Suprapubic skin (tissue), 4 donors: ENCODE measurements around the gene GEMIN8. TPM values are rescaled to one million over a fixed set of nuclear protein-coding genes. Genes with fewer than 3 reads are reported as not detected.

Experiments used
- DNase-seq, 2 donors: peaks; one replicate each; pipeline ENCODE4 v3.0.0-alpha.2; 2019; ENCODE audit warnings: low spot score in 2 of 2
- H3K27ac ChIP-seq: fragments of 200-600 bp; sonication (generic); one replicate; pipeline ENCODE4 v1.5.1; 2019
- H3K27me3 ChIP-seq: fragments of 200-600 bp; sonication (generic); one replicate; pipeline ENCODE4 v1.5.1; 2019
- H3K36me3 ChIP-seq: fragments of 200-600 bp; sonication (generic); one replicate; pipeline ENCODE4 v1.5.1; 2019
- H3K4me1 ChIP-seq: fragments of 200-600 bp; sonication (generic); one replicate; pipeline ENCODE4 v1.5.1; 2019
- H3K4me3 ChIP-seq: fragments of 200-600 bp; sonication (generic); one replicate; pipeline ENCODE4 v1.5.1; 2019; ENCODE audit warnings: mild to moderate bottlenecking
- H3K9me3 ChIP-seq: fragments of 200-600 bp; sonication (generic); one replicate; pipeline ENCODE4 v1.5.1; 2019
- EP300 ChIP-seq: sonication (generic); formaldehyde crosslinking; IDR thresholded peaks from one replicate; pipeline ENCODE4 v1.6.1; 2017; ENCODE audit warnings: antibody characterized with exemption
- POLR2A ChIP-seq, 2 donors: fragments of 450-650 bp; IDR thresholded peaks; one replicate each; pipeline ENCODE4 v1.6.1; 2017; ENCODE audit warnings: antibody characterized with exemption in 2 of 2, mild to moderate bottlenecking in 2 of 2, moderate library complexity in 2 of 2
- POLR2AphosphoS5 ChIP-seq, 3 donors: sonication (generic); formaldehyde crosslinking; IDR thresholded peaks; one replicate each; pipeline ENCODE4 v1.6.1; 2017; ENCODE audit warnings: antibody characterized with exemption in 3 of 3
- WGBS: methylation state at CpG from one replicate; pipeline ENCODE4 v1.1.5; 2018; 5-methylcytosine and 5-hydroxymethylcytosine counted together
- total RNA-seq, 4 donors: library from RNA; depleted of rRNA; stranded (reverse); fragments of >200 nt; gene quantifications; one replicate each; pipeline ENCODE4 v1.1.0, GENCODE V29; 2016
- TF ChIP-seq, protein P1 (sequence below), 2 donors: fragments of 200-600 bp in 1 of 2; fragments of 450-650 bp in 1 of 2; sonication (generic) in 1 of 2; IDR thresholded peaks; one replicate each; pipeline ENCODE4 v1.5.1; 2016 to 2019; ENCODE audit warnings: antibody characterized with exemption in 2 of 2, mild to moderate bottlenecking in 1 of 2, moderate library complexity in 1 of 2

GEMIN8 gene
- total RNA-seq, 4 donors from 2014 or later = 19.2 to 36.2 (median 22.3) TPM

DNA sequence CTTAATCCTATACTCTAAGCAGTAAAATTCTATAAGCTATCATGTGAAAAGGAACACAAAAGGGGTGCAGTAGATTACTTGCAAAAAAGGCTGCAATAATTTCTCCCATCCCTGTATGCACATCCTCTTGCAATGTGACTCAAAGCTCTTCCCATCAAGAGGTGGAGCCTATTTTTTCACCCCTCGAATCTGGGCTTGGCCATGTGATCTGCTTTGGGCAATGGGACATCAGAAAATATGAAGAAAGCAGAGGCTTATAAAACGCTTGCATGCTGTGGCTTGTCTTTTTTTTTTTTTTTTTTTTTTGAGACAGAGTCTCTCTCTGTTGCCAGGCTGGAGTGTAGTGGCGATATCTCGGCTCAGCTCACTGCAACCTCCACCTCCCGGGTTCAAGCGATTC lies 33.0 kb downstream of the GEMIN8 start:
- H3K4me3 ChIP-seq = no peak overlapping the region

GRCh38 chrX:13994536-13995080 lies 35.1 kb downstream of the GEMIN8 start:
- H3K4me1 ChIP-seq = no peaks in the 10 kb centered on the region
- no peaks in the 10 kb centered on the region for H3K36me3 ChIP-seq
- WGBS = 92% methylated on average over 3 of the region's 3 CpGs
- no peak overlapping the region for H3K27ac ChIP-seq
- H3K4me3 ChIP-seq = no peak overlapping the region
- TF ChIP-seq POLR2A (IDR thresholded peaks at IDR 0.05) (no peak), EP300 (no peak), POLR2AphosphoS5 (IDR thresholded peaks at IDR 0.05) (no peak)
- TF ChIP-seq, protein P1, sequence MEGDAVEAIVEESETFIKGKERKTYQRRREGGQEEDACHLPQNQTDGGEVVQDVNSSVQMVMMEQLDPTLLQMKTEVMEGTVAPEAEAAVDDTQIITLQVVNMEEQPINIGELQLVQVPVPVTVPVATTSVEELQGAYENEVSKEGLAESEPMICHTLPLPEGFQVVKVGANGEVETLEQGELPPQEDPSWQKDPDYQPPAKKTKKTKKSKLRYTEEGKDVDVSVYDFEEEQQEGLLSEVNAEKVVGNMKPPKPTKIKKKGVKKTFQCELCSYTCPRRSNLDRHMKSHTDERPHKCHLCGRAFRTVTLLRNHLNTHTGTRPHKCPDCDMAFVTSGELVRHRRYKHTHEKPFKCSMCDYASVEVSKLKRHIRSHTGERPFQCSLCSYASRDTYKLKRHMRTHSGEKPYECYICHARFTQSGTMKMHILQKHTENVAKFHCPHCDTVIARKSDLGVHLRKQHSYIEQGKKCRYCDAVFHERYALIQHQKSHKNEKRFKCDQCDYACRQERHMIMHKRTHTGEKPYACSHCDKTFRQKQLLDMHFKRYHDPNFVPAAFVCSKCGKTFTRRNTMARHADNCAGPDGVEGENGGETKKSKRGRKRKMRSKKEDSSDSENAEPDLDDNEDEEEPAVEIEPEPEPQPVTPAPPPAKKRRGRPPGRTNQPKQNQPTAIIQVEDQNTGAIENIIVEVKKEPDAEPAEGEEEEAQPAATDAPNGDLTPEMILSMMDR (IDR thresholded peaks at IDR 0.05) = no peak
- DNase-seq = no peak
- no peaks in the 10 kb centered on the region for H3K27me3 ChIP-seq
- no peaks in the 10 kb centered on the region for H3K9me3 ChIP-seq

More for the DNA sequence above, 33.0 kb downstream of the GEMIN8 start:
- TF ChIP-seq POLR2A (IDR thresholded peaks at IDR 0.05) (no peak), EP300 (no peak)
- no peak for DNase-seq
- Histone ChIP-seq H3K36me3 (no peaks in the 10 kb centered on the region), H3K27ac (no peak overlapping the region), H3K27me3 (no peaks in the 10 kb centered on the region), H3K4me1 (no peaks in the 10 kb centered on the region), H3K9me3 (no peaks in the 10 kb centered on the region)
- WGBS = 91% methylated on average over 6 of the region's 6 CpGs

DNA sequence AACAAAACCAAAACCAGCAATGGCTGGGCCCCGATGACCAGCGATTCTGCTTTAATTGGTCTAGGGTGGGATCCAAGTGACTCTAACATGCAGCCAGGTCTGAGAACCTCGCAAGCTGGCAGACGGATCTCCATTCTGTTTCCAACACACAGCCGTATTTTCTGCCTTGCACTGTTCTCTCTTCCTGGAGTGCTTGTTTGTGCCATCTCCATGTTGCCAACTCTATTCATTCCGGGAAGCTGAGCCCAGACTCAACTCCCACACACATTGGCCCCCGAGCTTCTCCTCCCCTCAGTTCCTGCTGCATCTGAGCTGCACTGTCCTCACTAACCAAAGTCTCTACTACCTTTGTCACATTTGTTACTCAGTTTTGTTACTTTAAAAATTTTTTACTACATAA lies 35.6 kb downstream of the GEMIN8 start:
- H3K36me3 ChIP-seq = no peaks in the 10 kb centered on the region
- DNase-seq = no peak
- H3K9me3 ChIP-seq = no peaks in the 10 kb centered on the region
- 68% methylated on average over 7 of the region's 7 CpGs for WGBS
- H3K27me3 ChIP-seq = no peaks in the 10 kb centered on the region
- H3K4me3 ChIP-seq = no peak overlapping the region
- H3K4me1 ChIP-seq = no peaks in the 10 kb centered on the region
- H3K27ac ChIP-seq = no peak overlapping the region
- TF ChIP-seq POLR2AphosphoS5 (IDR thresholded peaks at IDR 0.05) (no peak), POLR2A (IDR thresholded peaks at IDR 0.05) (no peak), EP300 (no peak)
- TF ChIP-seq, protein P1 (IDR thresholded peaks at IDR 0.05) = no peak

- no peaks in the 10 kb centered on the region for H3K27me3 ChIP-seq
- TF ChIP-seq, protein P1 (IDR thresholded peaks at IDR 0.05) = no peak
- TF ChIP-seq POLR2A (IDR thresholded peaks at IDR 0.05) = no peak
- TF ChIP-seq EP300 = no peak
- TF ChIP-seq POLR2AphosphoS5 (IDR thresholded peaks at IDR 0.05) = no peak
- no peak for DNase-seq
- 58% methylated on average over 3 of the region's 3 CpGs for WGBS
- no peaks in the 10 kb centered on the region for H3K9me3 ChIP-seq
- no peaks in the 10 kb centered on the region for H3K4me1 ChIP-seq
- H3K36me3 ChIP-seq = no peaks in the 10 kb centered on the region
- H3K27ac ChIP-seq = no peak overlapping the region
- no peak overlapping the region for H3K4me3 ChIP-seq
These were observed 39.4 kb downstream of the GEMIN8 start for GRCh38 chrX:13990126-13990800.

GRCh38 chrX:13985697-13986435 lies 43.8 kb downstream of the GEMIN8 start:
- WGBS = 63% methylated on average over 1 of the region's 1 CpG
- no peaks in the 10 kb centered on the region for H3K27me3 ChIP-seq
- no peaks in the 10 kb centered on the region for H3K9me3 ChIP-seq
- no peak for TF ChIP-seq EP300
- TF ChIP-seq, protein P1 (IDR thresholded peaks at IDR 0.05) = no peak
- no peak for TF ChIP-seq POLR2AphosphoS5 (IDR thresholded peaks at IDR 0.05)
- no peak for TF ChIP-seq POLR2A (IDR thresholded peaks at IDR 0.05)
- H3K27ac ChIP-seq = no peak overlapping the region
- no peaks in the 10 kb centered on the region for H3K36me3 ChIP-seq
- no peaks in the 10 kb centered on the region for H3K4me1 ChIP-seq
- DNase-seq = no peak
- H3K4me3 ChIP-seq = no peak overlapping the region
